ENCODE data around the gene JPH3. TPM values are rescaled to one million over a fixed set of nuclear protein-coding genes. Genes with fewer than 3 reads are reported as not detected.
A peak's percentile ranks its signal among the peaks of the same experiment; 100 is the strongest.

The JPH3 gene
- polyA plus RNA-seq, 2 of the 4 experiments (the other 2 are of a cell fraction) = 0.36 to 1.6 TPM

- POLR2A ChIA-PET = interaction anchor here (0.5 to 1.8 kb wide), 8 partner anchors 49 to 619 kb away, joined by 3 to 7 read pairs (median 3); partner anchors contain the start of gene C16orf95
- 8% methylated on average over 23 of the region's 31 CpGs for WGBS (ENCODE audit: missing lambda C conversion rate)
- FAIRE-seq = peak; percentile 63
- H3K9me3 ChIP-seq = peaks cover 9% of the 10 kb centered on the region
- H3K4me3 ChIP-seq = peak overlapping the region; percentile 53
- DNase-seq (ENCODE audit: low read depth in 1 of 2, low spot score in 1 of 2) = peak; percentile 87 to 98
- peak overlapping the region; percentile 99 for H3K4me2 ChIP-seq
- peak; percentile 90 to 95 for ATAC-seq
- peak overlapping the region; percentile 75 to 85 for H3K27ac ChIP-seq
- CTCF ChIA-PET = interaction anchor here (0.6 to 8.6 kb wide), 106 partner anchors 11 to 431 kb away, joined by 3 to 219 read pairs (median 5); partner anchors contain the start of genes C16orf95, CA5A, FBXO31 and KLHDC4
- TF ChIP-seq RAD21 (conservative IDR thresholded peaks at IDR 0.05 in 1 of 2, IDR thresholded peaks at IDR 0.05 in 1 of 2) (peak; percentile 91 to 95), REST (IDR thresholded peaks at IDR 0.05) (no peak), CEBPB (IDR thresholded peaks at IDR 0.05) (peak in 1 of 2 experiments; percentile 83; a peak in 2 of 4 replicates), SMC3 (IDR thresholded peaks at IDR 0.05) (peak; percentile 88), E2F6 (IDR thresholded peaks at IDR 0.05; ENCODE audit: borderline replicate concordance, low read depth) (peak; percentile 53; the same call in 1 of the 2 replicates), POLR2A (IDR thresholded peaks at IDR 0.05; ENCODE audit: low read length) (peak; percentile 32), CTCF (IDR thresholded peaks at IDR 0.05) (peak; percentile 84), BHLHE40 (IDR thresholded peaks at IDR 0.05; ENCODE audit: low read depth, low read length) (no peak)
- TF ChIP-seq, protein P1, sequence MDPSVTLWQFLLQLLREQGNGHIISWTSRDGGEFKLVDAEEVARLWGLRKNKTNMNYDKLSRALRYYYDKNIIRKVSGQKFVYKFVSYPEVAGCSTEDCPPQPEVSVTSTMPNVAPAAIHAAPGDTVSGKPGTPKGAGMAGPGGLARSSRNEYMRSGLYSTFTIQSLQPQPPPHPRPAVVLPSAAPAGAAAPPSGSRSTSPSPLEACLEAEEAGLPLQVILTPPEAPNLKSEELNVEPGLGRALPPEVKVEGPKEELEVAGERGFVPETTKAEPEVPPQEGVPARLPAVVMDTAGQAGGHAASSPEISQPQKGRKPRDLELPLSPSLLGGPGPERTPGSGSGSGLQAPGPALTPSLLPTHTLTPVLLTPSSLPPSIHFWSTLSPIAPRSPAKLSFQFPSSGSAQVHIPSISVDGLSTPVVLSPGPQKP (IDR thresholded peaks at IDR 0.05; ENCODE audit: low read depth, low read length) = no peak
- TF ChIP-seq, protein P2, sequence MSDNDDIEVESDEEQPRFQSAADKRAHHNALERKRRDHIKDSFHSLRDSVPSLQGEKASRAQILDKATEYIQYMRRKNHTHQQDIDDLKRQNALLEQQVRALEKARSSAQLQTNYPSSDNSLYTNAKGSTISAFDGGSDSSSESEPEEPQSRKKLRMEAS (IDR thresholded peaks at IDR 0.05) = peak; percentile 65
- H3K4me1 ChIP-seq = 0 out of 3 replicates have a peak, but pooled peaks cover 7% of the 10 kb centered on the region
These were observed 33.9 kb downstream of the JPH3 start for GRCh38 chr16:87636050-87636684.

DNA sequence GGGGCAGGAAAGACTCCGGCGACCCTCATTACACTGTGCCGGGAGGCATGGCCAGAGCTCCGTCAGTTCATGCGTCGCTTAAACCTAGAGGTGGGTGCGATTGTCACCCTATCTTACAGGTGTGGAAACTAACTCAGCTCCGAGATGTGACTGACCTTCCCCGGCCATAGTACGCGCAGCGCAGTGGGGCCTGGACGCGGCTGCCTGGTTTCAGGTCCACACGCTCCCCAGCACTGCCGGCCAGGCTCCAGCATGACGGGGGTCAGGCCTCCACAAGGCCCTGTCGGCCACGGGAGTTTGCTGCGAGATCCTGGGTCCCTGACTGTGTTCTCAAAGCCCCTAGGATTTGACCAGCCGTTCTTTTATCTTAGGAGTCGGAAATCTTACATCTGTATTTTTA, 34.4 kb downstream of the JPH3 start:
- Histone ChIP-seq H3K9me3 (peaks cover 4% of the 10 kb centered on the region; the same call in 2 of the 3 replicates), H3K4me1 (0 out of 3 replicates have a peak, but pooled peaks cover 7% of the 10 kb centered on the region), H3K4me2 (peak overlapping the region; percentile 99), H3K27ac (0 out of 6 replicates have a peak overlapping the region, but pooled peaks of 1 of the 2 experiments have one; percentile 17), H3K4me3 (no peak overlapping the region)
- ChIA-PET POLR2A (interaction anchor here (0.9 to 1.8 kb wide), 6 partner anchors 55 to 320 kb away, joined by 3 to 7 read pairs (median 3); partner anchors contain the start of gene C16orf95), CTCF (interaction anchor here (0.6 to 8.6 kb wide), 83 partner anchors 12 to 431 kb away, joined by 3 to 219 read pairs (median 9); partner anchors contain the start of genes C16orf95, FBXO31 and KLHDC4)
- ATAC-seq (peak in 1 of 2 experiments; percentile 6; a peak in 3 of 6 replicates), FAIRE-seq (no peak), DNase-seq (ENCODE audit: low read depth in 1 of 2, low spot score in 1 of 2) (no peak)
- TF ChIP-seq EP300 (IDR thresholded peaks at IDR 0.05) (no peak), USF2 (IDR thresholded peaks at IDR 0.05) (no peak), FOSL2 (IDR thresholded peaks at IDR 0.05) (no peak), FOSL2 (CRISPR knock-in tag; IDR thresholded peaks at IDR 0.05) (no peak), HDAC2 (IDR thresholded peaks at IDR 0.05) (no peak), NPAS2 (CRISPR knock-in tag; IDR thresholded peaks at IDR 0.05; ENCODE audit: borderline replicate concordance) (no peak), BHLHE40 (IDR thresholded peaks at IDR 0.05; ENCODE audit: low read depth, low read length) (no peak), JUN (IDR thresholded peaks at IDR 0.05) (no peak)
- WGBS (ENCODE audit: missing lambda C conversion rate) = 64% methylated on average over 22 of the region's 22 CpGs
